PC-9 (cell line): ENCODE measurements around the gene SH2D5.
"Not testable (repeated sequence)": the region's sequence is repeated elsewhere in the genome, so short reads cannot be mapped to it uniquely, and the experiment has no call there.

Experiments
- EZH2 ChIP-seq: fragments of 200-600 bp; sonication (generic); IDR thresholded peaks from 2 replicates; pipeline ENCODE4 v1.8.0; 2017; ENCODE audit warnings: antibody characterized with exemption, low read depth
- TF ChIP-seq, protein P1 (sequence below): fragments of 200-600 bp; sonication (generic); conservative IDR thresholded peaks from 2 replicates; pipeline ENCODE4 v1.6.1; 2017; ENCODE audit warnings: mixed run types, antibody characterized with exemption, mild to moderate bottlenecking, moderate library complexity

DNA sequence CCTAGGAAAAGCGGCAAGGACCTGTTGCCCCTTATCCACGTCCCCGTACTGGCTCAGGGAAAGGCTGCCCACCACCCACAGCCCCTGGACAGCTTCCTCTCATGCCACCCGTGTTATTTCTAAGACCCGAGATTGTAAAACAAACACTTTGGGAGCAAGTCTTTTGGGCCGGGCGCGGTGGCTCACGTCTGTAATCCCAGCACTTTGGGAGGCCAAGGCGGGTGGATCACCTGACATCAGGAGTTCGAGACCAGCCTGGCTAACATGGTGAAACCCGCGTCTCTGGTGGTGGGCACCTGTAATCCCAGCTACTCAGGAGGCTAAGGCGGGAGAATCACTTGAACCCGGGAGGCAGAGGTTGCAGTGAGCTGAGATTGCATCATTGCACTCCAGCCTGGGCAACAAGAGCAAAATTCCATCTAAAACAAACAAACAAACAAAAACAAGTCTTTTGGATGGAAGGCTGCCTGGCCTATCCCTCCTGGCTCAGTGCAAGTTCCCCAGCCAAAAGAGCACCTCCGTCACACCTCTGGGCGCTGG is 14.1 kb downstream of the SH2D5 start:
- TF ChIP-seq, protein P1, sequence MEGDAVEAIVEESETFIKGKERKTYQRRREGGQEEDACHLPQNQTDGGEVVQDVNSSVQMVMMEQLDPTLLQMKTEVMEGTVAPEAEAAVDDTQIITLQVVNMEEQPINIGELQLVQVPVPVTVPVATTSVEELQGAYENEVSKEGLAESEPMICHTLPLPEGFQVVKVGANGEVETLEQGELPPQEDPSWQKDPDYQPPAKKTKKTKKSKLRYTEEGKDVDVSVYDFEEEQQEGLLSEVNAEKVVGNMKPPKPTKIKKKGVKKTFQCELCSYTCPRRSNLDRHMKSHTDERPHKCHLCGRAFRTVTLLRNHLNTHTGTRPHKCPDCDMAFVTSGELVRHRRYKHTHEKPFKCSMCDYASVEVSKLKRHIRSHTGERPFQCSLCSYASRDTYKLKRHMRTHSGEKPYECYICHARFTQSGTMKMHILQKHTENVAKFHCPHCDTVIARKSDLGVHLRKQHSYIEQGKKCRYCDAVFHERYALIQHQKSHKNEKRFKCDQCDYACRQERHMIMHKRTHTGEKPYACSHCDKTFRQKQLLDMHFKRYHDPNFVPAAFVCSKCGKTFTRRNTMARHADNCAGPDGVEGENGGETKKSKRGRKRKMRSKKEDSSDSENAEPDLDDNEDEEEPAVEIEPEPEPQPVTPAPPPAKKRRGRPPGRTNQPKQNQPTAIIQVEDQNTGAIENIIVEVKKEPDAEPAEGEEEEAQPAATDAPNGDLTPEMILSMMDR, result not testable (repeated sequence)
- not testable (repeated sequence) for TF ChIP-seq EZH2
